Measurements from ENCODE around the gene TFPI.

- no peak for TF ChIP-seq CTCF (IDR thresholded peaks at IDR 0.05; ENCODE audit: poor library complexity)
- no peak for TF ChIP-seq EZH2phosphoT487 (IDR thresholded peaks at IDR 0.05; ENCODE audit: low read depth, severe bottlenecking, unreplicated experiment)
Measured at GRCh38 chr2:187506416-187506815, 47.8 kb downstream of the TFPI start.

All from hepatocyte (in vitro differentiated cells).